K562 (cell line): ENCODE measurements around the gene FARP1. TPM values are rescaled to one million over a fixed set of nuclear protein-coding genes. Genes with fewer than 3 reads are reported as not detected.

ENCODE experiments used
- ATAC-seq: fragments of 200-7000 bp; cut with Tn5 transposase; 3 replicates; pipeline ENCODE4 v1.9.1; 2020; ENCODE audit warnings: moderate library complexity
- BruUV-seq: library from RNA; stranded (reverse); fragments of 400-500 nt; replicated peaks from 2 replicates; lab custom pipeline; 2021; lab: Mats Ljungman, UMichigan
- CTCF ChIA-PET: fragments of 300-600 bp; formaldehyde crosslinking; extraction: SDS; loops from one replicate; lab custom pipeline; 2021; ENCODE audit warnings: low intra/inter-chr PET ratio; lab: Yijun Ruan, JAX
- POLR2A ChIA-PET: fragments of 300-600, 350-650 bp; sonication (Branson Sonifier 250); formaldehyde crosslinking; extraction: SDS; loops from one replicate; lab custom pipeline; 2021; ENCODE audit warnings: antibody characterized with exemption, inconsistent platforms; lab: Yijun Ruan, JAX
- DNase-seq, 4 experiments: peaks; one replicate each; pipeline versions ENCODE4 v3.0.0 to v3.0.0-alpha.2; 2011 to 2018; ENCODE audit warnings: low spot score in 3 of 4, mixed read lengths in 3 of 4; ENCODE audit errors: extremely low read depth in 1 of 4
- FAIRE-seq: peaks from 2 replicates; lab custom pipeline; 2011; peaks lifted over from hg19 to GRCh38; lab: Jason Lieb, UNC
- H2AFZ ChIP-seq: 2 replicates; pipeline ENCODE4 v1.6.0; 2011; ENCODE audit warnings: low read depth, low read length, control low read depth, inconsistent platforms
- H3K27ac ChIP-seq: fragments of 200-600 bp; 3 replicates; pipeline ENCODE4 v1.8.0; 2011; ENCODE audit warnings: low read depth, mild to moderate bottlenecking, control low read depth, inconsistent platforms, low read length, moderate library complexity, mixed read lengths; ENCODE audit errors: extremely low read depth
- H3K27me3 ChIP-seq, 2 experiments: fragments of 300-600 bp in 1 of 2; 2 replicates in 1 of 2; 3 replicates in 1 of 2; pipeline versions ENCODE4 v1.6.0 to v1.8.0; 2011; ENCODE audit warnings: inconsistent platforms in 2 of 2, low read length in 2 of 2, mild to moderate bottlenecking in 1 of 2, mixed read lengths in 1 of 2, moderate library complexity in 1 of 2; ENCODE audit not compliant: control insufficient read depth in 2 of 2, insufficient read depth in 2 of 2
- H3K36me3 ChIP-seq: fragments of 300-600 bp; 3 replicates; pipeline ENCODE4 v1.8.0; 2011; ENCODE audit warnings: mild to moderate bottlenecking, low read length, inconsistent platforms; ENCODE audit not compliant: control insufficient read depth, insufficient read depth
- H3K4me1 ChIP-seq, 2 experiments: fragments of 200-600 bp in 1 of 2; replicated peaks in 1 of 2; 2 replicates in 1 of 2; 3 replicates in 1 of 2; pipeline versions ENCODE4 v1.5.1 to v1.8.0; 2011; ENCODE audit warnings: inconsistent platforms in 2 of 2, low read length in 2 of 2, mild to moderate bottlenecking in 1 of 2, mixed read lengths in 1 of 2, moderate library complexity in 1 of 2; ENCODE audit not compliant: control insufficient read depth in 2 of 2, insufficient read depth in 2 of 2
- H3K4me2 ChIP-seq: 2 replicates; pipeline ENCODE4 v1.6.1; 2011; ENCODE audit warnings: low read length, control low read depth, inconsistent platforms, mixed read lengths; ENCODE audit not compliant: insufficient read depth
- H3K4me3 ChIP-seq: fragments of 200-600 bp; sonication (generic), shearing (Covaris generic); 2 replicates; pipeline ENCODE4 v1.5.1; 2016; ENCODE audit warnings: control low read depth, inconsistent platforms
- H3K79me2 ChIP-seq: fragments of 200-600 bp; 3 replicates; pipeline ENCODE4 v1.8.0; 2011; ENCODE audit warnings: low read length, inconsistent platforms; ENCODE audit not compliant: control insufficient read depth, insufficient read depth
- H3K9ac ChIP-seq, 2 experiments: 2 replicates each; pipeline versions ENCODE4 v1.6.0 to v1.6.1; 2011; ENCODE audit warnings: low read depth in 2 of 2, low read length in 2 of 2, control low read depth in 1 of 2, inconsistent platforms in 1 of 2, mild to moderate bottlenecking in 1 of 2, mixed read lengths in 1 of 2; ENCODE audit not compliant: insufficient read depth in 1 of 2
- H3K9me1 ChIP-seq: one replicate; pipeline ENCODE4 v1.6.0; 2011; ENCODE audit warnings: inconsistent platforms, mild to moderate bottlenecking, low read length, moderate library complexity; ENCODE audit not compliant: control insufficient read depth, insufficient read depth
- H3K9me3 ChIP-seq: replicated peaks from 2 replicates; pipeline ENCODE4 v1.5.1; 2011; ENCODE audit warnings: low read depth, low read length, inconsistent platforms; ENCODE audit not compliant: control insufficient read depth, insufficient read depth
- H4K20me1 ChIP-seq: replicated peaks from 2 replicates; pipeline ENCODE4 v1.6.1; 2011; ENCODE audit warnings: low read length, inconsistent platforms, mixed read lengths; ENCODE audit not compliant: control insufficient read depth, insufficient read depth
- BCL6 ChIP-seq: fragments of 250-450 bp; sonication (Bioruptor Pico); IDR thresholded peaks from 2 replicates; pipeline ENCODE4 v1.4.0; 2020
- CREM ChIP-seq: IDR thresholded peaks from 2 replicates; pipeline ENCODE4 v1.6.1; 2014; ENCODE audit warnings: antibody characterized with exemption, low read depth
- DIDO1 ChIP-seq: fragments of 450-650 bp; IDR thresholded peaks from 2 replicates; pipeline ENCODE4 v1.6.1; 2016; ENCODE audit warnings: low read depth, missing biosample characterization, missing genetic modification characterization
- E2F3 ChIP-seq: fragments of 250-450 bp; sonication (Bioruptor Pico); IDR thresholded peaks from 2 replicates; pipeline ENCODE4 v1.4.0; 2020; ENCODE audit warnings: mild to moderate bottlenecking
- FOXM1 ChIP-seq, 2 experiments: fragments of 450-650 bp in 1 of 2; sonication (generic) in 1 of 2; formaldehyde crosslinking in 1 of 2; IDR thresholded peaks; 2 replicates each; pipeline versions ENCODE4 v1.6.1 to v1.9.0; 2017 to 2022; ENCODE audit warnings: low read depth in 2 of 2, mild to moderate bottlenecking in 2 of 2, missing genetic modification reagents in 1 of 2, moderate library complexity in 1 of 2
- FOXP1 ChIP-seq: sonication (generic); formaldehyde crosslinking; IDR thresholded peaks from 2 replicates; pipeline ENCODE4 v1.8.0; 2022; ENCODE audit warnings: mild to moderate bottlenecking, missing genetic modification reagents
- FUS ChIP-seq: fragments of 200-400 bp; formaldehyde crosslinking; optimal IDR thresholded peaks from 2 replicates; pipeline ENCODE3; 2017; ENCODE audit warnings: low read depth, low read length
- LARP7 ChIP-seq: fragments of 450-650 bp; IDR thresholded peaks from 2 replicates; pipeline ENCODE4 v1.6.1; 2016
- MCM5 ChIP-seq: fragments of 450-650 bp; IDR thresholded peaks from 2 replicates; pipeline ENCODE4 v1.6.1; 2016; ENCODE audit warnings: low read depth
- MCM7 ChIP-seq, 2 experiments: fragments of 450-650 bp; IDR thresholded peaks; 2 replicates each; pipeline ENCODE4 v1.6.1; 2016 to 2018
- NCOA4 ChIP-seq: fragments of 450-650 bp; IDR thresholded peaks from 2 replicates; pipeline ENCODE4 v1.6.1; 2018; ENCODE audit warnings: mild to moderate bottlenecking; ENCODE audit not compliant: partially characterized antibody
- NONO ChIP-seq, 2 experiments: fragments of 200-400 bp in 1 of 2; fragments of 450-650 bp in 1 of 2; formaldehyde crosslinking in 1 of 2; IDR thresholded peaks; 2 replicates each; pipeline ENCODE4 v1.6.1; 2017; ENCODE audit warnings: low read depth in 2 of 2, mild to moderate bottlenecking in 2 of 2, moderate library complexity in 2 of 2, low read length in 1 of 2
- RBFOX2 ChIP-seq: fragments of 200-400 bp; formaldehyde crosslinking; IDR thresholded peaks from 2 replicates; pipeline ENCODE4 v1.6.1; 2017; ENCODE audit warnings: low read depth, mild to moderate bottlenecking, low read length, moderate library complexity
- SMAD1 ChIP-seq: fragments of 150-350 bp; IDR thresholded peaks from 2 replicates; pipeline ENCODE4 v1.6.1; 2014; ENCODE audit warnings: low read length, low read depth; ENCODE audit not compliant: partially characterized antibody
- SMARCA5 ChIP-seq: fragments of 450-650 bp; IDR thresholded peaks from 2 replicates; pipeline ENCODE4 v1.6.1; 2016
- TAF9B ChIP-seq: fragments of 450-650 bp; IDR thresholded peaks from 2 replicates; pipeline ENCODE4 v1.6.1; 2018; ENCODE audit warnings: mild to moderate bottlenecking; ENCODE audit not compliant: partially characterized antibody
- TFAM ChIP-seq: fragments of 250-450 bp; sonication (Bioruptor Pico); conservative IDR thresholded peaks from 2 replicates; pipeline ENCODE4 v1.5.0; 2021; ENCODE audit warnings: mild to moderate bottlenecking, moderate library complexity
- ZNF324 ChIP-seq: fragments of 250-450 bp; sonication (Bioruptor Pico); IDR thresholded peaks from 2 replicates; pipeline ENCODE4 v1.4.0; 2020; ENCODE audit warnings: mild to moderate bottlenecking
- ZNF717 ChIP-seq: fragments of 250-450 bp; sonication (Bioruptor Pico); IDR thresholded peaks from 2 replicates; pipeline ENCODE4 v1.5.0; 2021
- ZNF75A ChIP-seq: fragments of 450-650 bp; formaldehyde crosslinking; IDR thresholded peaks from 2 replicates; pipeline ENCODE4 v1.4.0; 2020; ENCODE audit warnings: mild to moderate bottlenecking
- ZNF778 ChIP-seq: fragments of 450-650 bp; formaldehyde crosslinking; IDR thresholded peaks from 2 replicates; pipeline ENCODE4 v1.4.0; 2020; ENCODE audit warnings: mild to moderate bottlenecking, moderate library complexity
- ZSCAN29 ChIP-seq: fragments of 450-650 bp; IDR thresholded peaks from 2 replicates; pipeline ENCODE4 v1.6.1; 2017
- WGBS: fragments of 100-300 bp; shearing (Covaris generic); methylation state at CpG from one replicate; pipeline ENCODE4 v1.1.6; 2016; ENCODE audit warnings: low coverage, mixed read lengths; ENCODE audit not compliant: insufficient coverage; ENCODE audit errors: missing lambda C conversion rate; 5-methylcytosine and 5-hydroxymethylcytosine counted together
- in situ Hi-C: fragments of 300-500 bp; cut with MboI; formaldehyde crosslinking; loops from 4 replicates; pipeline ENCODE4 v1.15.0; 2018; ENCODE audit warnings: inconsistent platforms, mixed read lengths
- intact Hi-C: fragments of 100-400 bp; cut with micrococcal nuclease; formaldehyde crosslinking; loops from 2 replicates; pipeline ENCODE4 v1.14.2; 2022
- polyA plus RNA-seq, 8 experiments: library from polyadenylated mRNA; depleted of rRNA in 4 of 8; stranded (reverse) in 5 of 8; unstranded in 3 of 8; fragments of >200 nt; fragmentation: Nextera tagmentation in 2 of 8; fragmentation: Illumina TruSeq in 1 of 8; extraction: Ambion mirVana in 2 of 8; extraction: Trizol in 1 of 8; gene quantifications; 2 replicates each; pipeline versions ENCODE4 v1.2.1 to v1.2.3, GENCODE V29; 2011 to 2014; ENCODE audit warnings: inconsistent platforms in 1 of 8, missing spikeins in 1 of 8
- total RNA-seq, 7 experiments: library from RNA; depleted of rRNA in 6 of 7; stranded (reverse); fragments of >200 nt in 6 of 7; fragmentation: Illumina TruSeq in 2 of 7; extraction: Trizol in 2 of 7; gene quantifications; 2 replicates each; pipeline versions ENCODE4 v1.2.1 to v1.2.3, GENCODE V29; 2011 to 2021; ENCODE audit warnings: low replicate concordance in 1 of 7

FARP1 gene
- total and polyA plus RNA-seq, 9 of the 15 experiments (the other 6 are each of a cell fraction or from before 2014, with no cell fraction given): 0.03 to 0.29 (median 0.05) TPM; not detected in 3

DNA sequence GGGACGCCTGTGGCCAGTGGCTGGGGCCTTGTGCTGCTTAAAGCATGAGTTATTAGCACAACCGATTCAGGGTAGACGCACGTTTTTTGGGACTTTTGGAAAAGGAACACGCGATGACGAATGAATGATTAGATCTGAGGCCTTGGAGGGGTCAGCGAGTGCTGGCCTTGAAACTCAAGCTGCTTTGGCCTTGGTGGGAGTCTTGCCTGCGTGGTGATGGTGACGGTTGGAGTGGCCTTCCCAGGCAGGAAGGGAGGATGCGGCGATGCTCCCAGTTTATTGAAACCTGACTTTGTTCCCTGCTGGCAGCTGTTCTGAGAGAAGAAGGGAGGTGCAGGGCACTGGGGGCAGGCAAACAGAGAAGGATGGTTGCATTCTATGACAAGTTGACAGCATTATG is 97.2 kb downstream of the FARP1 start (continued):
- TF ChIP-seq ZNF75A (CRISPR knock-in tag) (no peak), FOXP1 (CRISPR knock-in tag) (no peak)

DNA sequence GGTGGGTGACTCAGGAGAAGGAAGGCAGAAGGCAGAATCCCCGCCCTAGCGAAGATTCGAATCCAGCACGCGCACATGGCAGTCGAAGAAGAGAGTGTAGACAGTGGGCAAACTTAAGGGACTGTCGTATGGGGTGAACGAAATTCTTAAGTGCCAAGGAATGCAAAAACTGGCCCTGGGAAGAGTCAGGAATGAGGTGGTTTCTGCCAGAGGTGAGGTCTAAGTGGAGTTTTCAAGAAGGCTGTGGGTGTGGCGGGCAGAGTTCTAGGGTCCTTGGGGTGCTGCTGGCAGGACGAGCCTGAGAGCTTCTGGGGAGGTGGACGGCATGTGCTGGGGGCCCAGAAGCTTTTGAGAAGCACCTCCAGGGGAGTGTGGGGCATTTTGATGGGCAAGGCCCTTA is 98.1 kb downstream of the FARP1 start:
- ChIA-PET POLR2A (no interaction called here), CTCF (interaction anchor here (0.6 kb wide), 1 partner anchor 15 kb away, joined by 3 read pairs; no protein-coding TSS in a partner anchor)
- no peak for FAIRE-seq
- Histone ChIP-seq H3K79me2 (no peaks in the 10 kb centered on the region), H3K9me1 (no peaks in the 10 kb centered on the region), H3K27ac (no peak overlapping the region), H3K4me1 (no peaks in the 10 kb centered on the region), H3K9ac (no peak overlapping the region)
- in situ Hi-C loops: no loop called here
- ATAC-seq: no peak
- BruUV-seq: no TSS peak
- TF ChIP-seq RBFOX2: no peak
- no peak for TF ChIP-seq LARP7
- TF ChIP-seq SMARCA5: no peak
- no peak for TF ChIP-seq MCM5
- TF ChIP-seq FOXM1 (IDR thresholded peaks at IDR 0.05; ENCODE audit: low read depth): no peak
- TF ChIP-seq FOXM1 (CRISPR knock-in tag; IDR thresholded peaks at IDR 0.05; ENCODE audit: low read depth): no peak
- TF ChIP-seq ZNF778 (CRISPR knock-in tag): no peak
- TF ChIP-seq CREM: no peak
- TF ChIP-seq TFAM (CRISPR knock-in tag): no peak
- no peak for TF ChIP-seq DIDO1 (tag)
- TF ChIP-seq NONO (IDR thresholded peaks at IDR 0.05; ENCODE audit: low read depth in 2 of 2, low read length in 1 of 2): no peak
- TF ChIP-seq NCOA4: no peak
- no peak for TF ChIP-seq TAF9B
- no peak for TF ChIP-seq SMAD1
- no peak for TF ChIP-seq ZSCAN29
- TF ChIP-seq MCM7 (IDR thresholded peaks at IDR 0.05): no peak
- no peak for TF ChIP-seq ZNF324 (CRISPR knock-in tag)
- no peak for TF ChIP-seq ZNF717
- TF ChIP-seq E2F3 (CRISPR knock-in tag): no peak
- TF ChIP-seq FUS: no peak
- TF ChIP-seq BCL6 (CRISPR knock-in tag): no peak
- TF ChIP-seq, all 486 proteins: peak for 0
- Histone ChIP-seq H3K36me3 (no peaks in the 10 kb centered on the region), H3K27me3 (peaks cover 2 to 7% of the 10 kb centered on the region in 2 experiments; a peak in 1 of 5 replicates), H3K4me3 (no peak overlapping the region), H3K9me3 (no peaks in the 10 kb centered on the region), H3K4me2 (no peak overlapping the region), H4K20me1 (no peaks in the 10 kb centered on the region), H2AFZ (no peak overlapping the region)
- no peak for DNase-seq
- WGBS: 12% methylated on average over 10 of the region's 11 CpGs
- intact Hi-C loops: no loop called here
